DMS153 (cell line): ENCODE results near the gene TOP1.

ENCODE experiments used
- DNase-seq: peaks from one replicate; lab custom pipeline; 2025; lab: John Stamatoyannopoulos, UW

Gene TOP1

GRCh38 chr20:41145821-41146620, 117.4 kb downstream of the TOP1 start:
- DNase-seq = no peak

GRCh38 chr20:41147767-41148191, 119.2 kb downstream of the TOP1 start:
- no peak for DNase-seq

GRCh38 chr20:41148942-41149341, 120.3 kb downstream of the TOP1 start:
- DNase-seq = no peak

- no peak for DNase-seq
Observed at GRCh38 chr20:41150664-41151063, 122.0 kb downstream of the TOP1 start.

- no peak for DNase-seq
Observed at GRCh38 chr20:41151134-41151869, 122.7 kb downstream of the TOP1 start.

- DNase-seq = no peak
Observed at GRCh38 chr20:41152108-41152757, 123.6 kb downstream of the TOP1 start.

- no peak for DNase-seq
Observed at GRCh38 chr20:41154436-41155176, 126.0 kb downstream of the TOP1 start.

- DNase-seq = no peak
Observed at GRCh38 chr20:41155261-41155660, 126.6 kb downstream of the TOP1 start.

- DNase-seq = no peak
Observed at GRCh38 chr20:41158082-41158625, 129.5 kb downstream of the TOP1 start.

GRCh38 chr20:41159547-41159946, 130.9 kb downstream of the TOP1 start:
- DNase-seq = no peak

GRCh38 chr20:41160686-41161085, 132.1 kb downstream of the TOP1 start:
- no peak for DNase-seq

- DNase-seq = no peak
Observed at GRCh38 chr20:41161886-41162285, 133.3 kb downstream of the TOP1 start.

- DNase-seq = no peak
Observed at GRCh38 chr20:41162396-41162795, 133.8 kb downstream of the TOP1 start.

GRCh38 chr20:41163821-41164220, 135.2 kb downstream of the TOP1 start:
- DNase-seq = no peak

GRCh38 chr20:41165001-41165882, 136.6 kb downstream of the TOP1 start:
- no peak for DNase-seq

- DNase-seq = no peak
Observed at GRCh38 chr20:41166201-41167117, 137.8 kb downstream of the TOP1 start.

- DNase-seq = no peak
Observed at GRCh38 chr20:41167118-41167470, 138.5 kb downstream of the TOP1 start.

- DNase-seq = no peak
Observed at GRCh38 chr20:41167481-41168253, 139.0 kb downstream of the TOP1 start.
